ENCODE results near the gene KIF1C. TPM values are rescaled to one million over a fixed set of nuclear protein-coding genes. Genes with fewer than 3 reads are reported as not detected.

The KIF1C gene
- total RNA-seq, 1 experiment from 2014 or later, result 130 TPM

- DNase-seq (ENCODE audit: low spot score), result no peak
- ChIA-PET CTCF (interaction anchor here (1.3 to 1.9 kb wide), 3 partner anchors 9 to 49 kb away, joined by 4 to 8 read pairs (median 7); partner anchors contain the start of genes RNF167 and SLC25A11), POLR2A (interaction anchor here (1.6 to 2.1 kb wide), 2 partner anchors 9 to 13 kb away, joined by 4 to 12 read pairs; partner anchors contain the start of gene SPAG7)
- Mint-ChIP-seq H3K27ac (no peak overlapping the region), H3K36me3 (peaks cover 7% of the 10 kb centered on the region; the same call in 1 of the 2 replicates), H3K4me3 (no peak overlapping the region), H3K27me3 (ENCODE audit: low read depth) (no peaks in the 10 kb centered on the region), H3K4me1 (peaks cover 28% of the 10 kb centered on the region), H3K9me3 (no peaks in the 10 kb centered on the region)
- TF ChIP-seq E2F4 (CRISPR knock-in tag; IDR thresholded peaks at IDR 0.05; ENCODE audit: borderline replicate concordance, low read depth) (no peak), ETV6 (CRISPR knock-in tag; IDR thresholded peaks at IDR 0.05) (no peak), RELA (CRISPR knock-in tag; IDR thresholded peaks at IDR 0.05; ENCODE audit: borderline replicate concordance) (no peak), IRF1 (CRISPR knock-in tag; IDR thresholded peaks at IDR 0.05) (no peak), ZNF121 (CRISPR knock-in tag; IDR thresholded peaks at IDR 0.05) (no peak), ATF1 (CRISPR knock-in tag; IDR thresholded peaks at IDR 0.05) (no peak), ESRRA (CRISPR knock-in tag; IDR thresholded peaks at IDR 0.05; ENCODE audit: borderline replicate concordance) (no peak), E2F5 (CRISPR knock-in tag; IDR thresholded peaks at IDR 0.05) (no peak), ZMAT4 (CRISPR knock-in tag; IDR thresholded peaks at IDR 0.05) (no peak), ZNF317 (CRISPR knock-in tag; IDR thresholded peaks at IDR 0.05; ENCODE audit: borderline replicate concordance, low read depth) (no peak), OVOL2 (CRISPR knock-in tag; IDR thresholded peaks at IDR 0.05; ENCODE audit: borderline replicate concordance) (no peak), ZNF416 (CRISPR knock-in tag; IDR thresholded peaks at IDR 0.05) (no peak), IRF2 (CRISPR knock-in tag; IDR thresholded peaks at IDR 0.05; ENCODE audit: borderline replicate concordance, low read depth) (no peak), PREB (CRISPR knock-in tag; IDR thresholded peaks at IDR 0.05; ENCODE audit: borderline replicate concordance) (no peak)
- ATAC-seq, result no peak
Measured at GRCh38 chr17:4958102-4958501, 39.6 kb upstream of the KIF1C start.

GRCh38 chr17:4959261-4959965 is 38.3 kb upstream of the KIF1C start:
- no peak for DNase-seq (ENCODE audit: low spot score)
- no peaks in the 10 kb centered on the region for H3K9me3 Mint-ChIP-seq
- H3K4me1 Mint-ChIP-seq, result peaks cover 18% of the 10 kb centered on the region
- POLR2A ChIA-PET, result interaction anchor here (0.6 to 1.6 kb wide), 2 partner anchors 8 to 14 kb away, joined by 3 to 4 read pairs; no protein-coding TSS in a partner anchor
- peak overlapping the region; percentile 33; the same call in 1 of the 2 replicates for H3K27ac Mint-ChIP-seq
- H3K36me3 Mint-ChIP-seq, result peaks cover 7% of the 10 kb centered on the region; the same call in 1 of the 2 replicates
- peak; percentile 36 for ATAC-seq
- no peaks in the 10 kb centered on the region for H3K27me3 Mint-ChIP-seq (ENCODE audit: low read depth)
- CTCF ChIA-PET, result interaction anchor here (0.9 to 1.7 kb wide), 3 partner anchors 8 to 50 kb away, joined by 3 to 4 read pairs (median 4); partner anchors contain the start of gene ENO3
- no peak overlapping the region for H3K4me3 Mint-ChIP-seq
- TF ChIP-seq PRDM15 (CRISPR knock-in tag; IDR thresholded peaks at IDR 0.05), result no peak
- TF ChIP-seq TEAD1 (CRISPR knock-in tag; IDR thresholded peaks at IDR 0.05), result no peak
- no peak for TF ChIP-seq HMGXB4 (CRISPR knock-in tag; IDR thresholded peaks at IDR 0.05)
- no peak for TF ChIP-seq ZNF263 (CRISPR knock-in tag; IDR thresholded peaks at IDR 0.05; ENCODE audit: low read depth)
- no peak for TF ChIP-seq GTF2I (CRISPR knock-in tag; conservative IDR thresholded peaks at IDR 0.05)
- no peak for TF ChIP-seq MAX (CRISPR knock-in tag; IDR thresholded peaks at IDR 0.05)
- TF ChIP-seq NFATC4 (CRISPR knock-in tag; IDR thresholded peaks at IDR 0.05), result no peak
- no peak for TF ChIP-seq ZNF396 (CRISPR knock-in tag; IDR thresholded peaks at IDR 0.05; ENCODE audit: borderline replicate concordance)
- no peak for TF ChIP-seq MXD4 (CRISPR knock-in tag; IDR thresholded peaks at IDR 0.05; ENCODE audit: borderline replicate concordance)
- TF ChIP-seq SMAD4 (CRISPR knock-in tag; IDR thresholded peaks at IDR 0.05), result no peak

All from WTC11 (cell line).